Keratinocyte (primary cell): ENCODE results near the gene RNF148. TPM values are rescaled to one million over a fixed set of nuclear protein-coding genes. Genes with fewer than 3 reads are reported as not detected.

ENCODE experiments used
- DNase-seq: peaks from one replicate; pipeline ENCODE4 v3.0.0-alpha.2; 2011; ENCODE audit warnings: low read depth, missing footprints, low spot score
- FAIRE-seq: peaks from 2 replicates; lab custom pipeline; 2011; peaks lifted over from hg19 to GRCh38; lab: Jason Lieb, UNC
- H2AFZ ChIP-seq: 2 replicates; pipeline ENCODE4 v1.6.0; 2012; ENCODE audit warnings: low read length, control low read depth, inconsistent platforms; ENCODE audit not compliant: control insufficient read depth
- H3K27ac ChIP-seq: 2 replicates; pipeline ENCODE4 v1.5.1; 2011; ENCODE audit warnings: low read length; ENCODE audit not compliant: control insufficient read depth, insufficient read depth
- H3K27me3 ChIP-seq: 3 replicates; pipeline ENCODE4 v1.6.0; 2011; ENCODE audit warnings: low read length; ENCODE audit not compliant: control insufficient read depth, insufficient read depth; ENCODE audit errors: extremely low read depth
- H3K36me3 ChIP-seq, 2 experiments: 2 replicates in 1 of 2; 3 replicates in 1 of 2; pipeline ENCODE4 v1.5.1; 2011; ENCODE audit warnings: low read length in 2 of 2, mild to moderate bottlenecking in 1 of 2; ENCODE audit not compliant: control insufficient read depth in 2 of 2, insufficient read depth in 2 of 2; ENCODE audit errors: extremely low read depth in 1 of 2
- H3K4me1 ChIP-seq: 3 replicates; pipeline ENCODE4 v1.5.1; 2011; ENCODE audit warnings: low read length; ENCODE audit not compliant: control insufficient read depth, insufficient read depth; ENCODE audit errors: extremely low read depth
- H3K4me2 ChIP-seq: 3 replicates; pipeline ENCODE4 v1.6.0; 2011; ENCODE audit warnings: low read depth, low read length; ENCODE audit not compliant: control insufficient read depth, insufficient read depth; ENCODE audit errors: extremely low read depth
- H3K4me3 ChIP-seq, 3 experiments: fragments of 200-600 bp in 1 of 3; sonication (generic) in 1 of 3; 2 replicates in 2 of 3; 3 replicates in 1 of 3; pipeline ENCODE4 v1.5.1; 2011 to 2016; ENCODE audit warnings: low read length in 3 of 3, mild to moderate bottlenecking in 3 of 3, control low read depth in 2 of 3, inconsistent platforms in 1 of 3, low read depth in 1 of 3, mixed read lengths in 1 of 3, mixed run types in 1 of 3, moderate library complexity in 1 of 3; ENCODE audit not compliant: control insufficient read depth in 2 of 3, insufficient read depth in 2 of 3; ENCODE audit errors: extremely low read depth in 1 of 3
- H3K79me2 ChIP-seq: 2 replicates; pipeline ENCODE4 v1.6.0; 2012; ENCODE audit warnings: low read length; ENCODE audit not compliant: control insufficient read depth, insufficient read depth
- H3K9ac ChIP-seq: 3 replicates; pipeline ENCODE4 v1.6.0; 2011; ENCODE audit warnings: low read length; ENCODE audit not compliant: control insufficient read depth, insufficient read depth; ENCODE audit errors: extremely low read depth
- H3K9me1 ChIP-seq: 3 replicates; pipeline ENCODE4 v1.6.0; 2011; ENCODE audit warnings: low read length; ENCODE audit not compliant: control insufficient read depth, insufficient read depth; ENCODE audit errors: extremely low read depth
- H3K9me3 ChIP-seq: 2 replicates; pipeline ENCODE4 v1.5.1; 2012; ENCODE audit warnings: low read depth, low read length; ENCODE audit not compliant: control insufficient read depth
- H4K20me1 ChIP-seq: 3 replicates; pipeline ENCODE4 v1.6.0; 2011; ENCODE audit warnings: low read length; ENCODE audit not compliant: control insufficient read depth, insufficient read depth; ENCODE audit errors: extremely low read depth
- EZH2 ChIP-seq: IDR thresholded peaks from one replicate; pipeline ENCODE4 v1.6.1; 2012; ENCODE audit warnings: inconsistent platforms, mild to moderate bottlenecking, low read length, moderate library complexity
- dilution Hi-C: fragments of 300-500 bp; cut with MboI; formaldehyde crosslinking; loops from one replicate; pipeline ENCODE4 v1.7.0; 2020; ENCODE audit warnings: low sequenced_read_pairs; ENCODE audit not compliant: extremely low pct_ligation_motif_present
- polyA plus RNA-seq, 5 experiments: library from polyadenylated mRNA; depleted of rRNA in 3 of 5; stranded (reverse) in 3 of 5; stranded (forward) in 1 of 5; unstranded in 1 of 5; fragments of >200 nt; gene quantifications; 1 replicate in 1 of 5; 2 replicates in 3 of 5; 3 replicates in 1 of 5; pipeline versions ENCODE4 v1.2.1 to v1.2.3, GENCODE V29; 2011 to 2012; ENCODE audit warnings: missing spikeins in 2 of 5, low read depth in 1 of 5, low replicate concordance in 1 of 5
- TF ChIP-seq, protein P1 (sequence below), 3 experiments: IDR thresholded peaks in 1 of 3; conservative IDR thresholded peaks in 1 of 3; optimal IDR thresholded peaks in 1 of 3; 2 replicates in 2 of 3; 3 replicates in 1 of 3; pipeline versions ENCODE3 to v1.5.1; 2011; ENCODE audit warnings: low read length in 3 of 3, mild to moderate bottlenecking in 3 of 3, moderate library complexity in 2 of 3, control low read depth in 1 of 3, inconsistent platforms in 1 of 3; ENCODE audit not compliant: insufficient read depth in 2 of 3; ENCODE audit errors: extremely low read depth in 1 of 3

RNF148 gene
- polyA plus RNA-seq, 1 donor (not counting 4 experiments of a cell fraction or from before 2014, with no cell fraction given): not detected

DNA sequence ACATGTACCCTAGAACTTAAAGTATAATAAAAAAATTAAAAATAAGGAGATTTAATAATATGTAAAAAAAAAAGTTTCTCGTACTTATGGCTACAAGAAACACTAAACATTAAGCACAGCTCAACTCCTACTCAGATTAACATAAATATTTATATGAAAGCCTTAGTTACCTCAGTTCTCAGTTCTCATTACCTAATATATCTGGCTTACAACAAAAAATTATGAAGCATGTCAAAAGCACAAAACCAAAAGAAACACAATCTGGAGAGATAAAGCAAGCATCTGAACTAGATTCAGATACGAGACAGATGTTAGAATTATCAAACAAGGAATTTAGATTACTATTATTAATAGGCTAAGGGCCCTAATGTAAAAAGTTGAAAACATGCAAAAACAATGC, 43.9 kb downstream of the RNF148 start:
- TF ChIP-seq, protein P1, sequence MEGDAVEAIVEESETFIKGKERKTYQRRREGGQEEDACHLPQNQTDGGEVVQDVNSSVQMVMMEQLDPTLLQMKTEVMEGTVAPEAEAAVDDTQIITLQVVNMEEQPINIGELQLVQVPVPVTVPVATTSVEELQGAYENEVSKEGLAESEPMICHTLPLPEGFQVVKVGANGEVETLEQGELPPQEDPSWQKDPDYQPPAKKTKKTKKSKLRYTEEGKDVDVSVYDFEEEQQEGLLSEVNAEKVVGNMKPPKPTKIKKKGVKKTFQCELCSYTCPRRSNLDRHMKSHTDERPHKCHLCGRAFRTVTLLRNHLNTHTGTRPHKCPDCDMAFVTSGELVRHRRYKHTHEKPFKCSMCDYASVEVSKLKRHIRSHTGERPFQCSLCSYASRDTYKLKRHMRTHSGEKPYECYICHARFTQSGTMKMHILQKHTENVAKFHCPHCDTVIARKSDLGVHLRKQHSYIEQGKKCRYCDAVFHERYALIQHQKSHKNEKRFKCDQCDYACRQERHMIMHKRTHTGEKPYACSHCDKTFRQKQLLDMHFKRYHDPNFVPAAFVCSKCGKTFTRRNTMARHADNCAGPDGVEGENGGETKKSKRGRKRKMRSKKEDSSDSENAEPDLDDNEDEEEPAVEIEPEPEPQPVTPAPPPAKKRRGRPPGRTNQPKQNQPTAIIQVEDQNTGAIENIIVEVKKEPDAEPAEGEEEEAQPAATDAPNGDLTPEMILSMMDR (optimal IDR thresholded peaks at IDR 0.05 in 1 of 3, IDR thresholded peaks at IDR 0.05 in 1 of 3, conservative IDR thresholded peaks at IDR 0.05 in 1 of 3; ENCODE audit: extremely low read depth in 1 of 3, insufficient read depth in 2 of 3, low read length in 3 of 3): no peak
- no peak for TF ChIP-seq EZH2
- H3K36me3 ChIP-seq: no peaks in the 10 kb centered on the region
- H3K4me3 ChIP-seq: no peak overlapping the region
- H3K4me2 ChIP-seq: no peak overlapping the region
- H3K79me2 ChIP-seq: no peaks in the 10 kb centered on the region
- H4K20me1 ChIP-seq: no peaks in the 10 kb centered on the region
- H3K27ac ChIP-seq: no peak overlapping the region
- H3K9ac ChIP-seq: no peak overlapping the region
- FAIRE-seq (no peak), DNase-seq (no peak)
- H3K4me1 ChIP-seq: no peaks in the 10 kb centered on the region
- no peak overlapping the region for H2AFZ ChIP-seq
- H3K9me1 ChIP-seq: no peaks in the 10 kb centered on the region
- no peaks in the 10 kb centered on the region for H3K27me3 ChIP-seq
- dilution Hi-C loops: no loop called here
- no peaks in the 10 kb centered on the region for H3K9me3 ChIP-seq

DNA sequence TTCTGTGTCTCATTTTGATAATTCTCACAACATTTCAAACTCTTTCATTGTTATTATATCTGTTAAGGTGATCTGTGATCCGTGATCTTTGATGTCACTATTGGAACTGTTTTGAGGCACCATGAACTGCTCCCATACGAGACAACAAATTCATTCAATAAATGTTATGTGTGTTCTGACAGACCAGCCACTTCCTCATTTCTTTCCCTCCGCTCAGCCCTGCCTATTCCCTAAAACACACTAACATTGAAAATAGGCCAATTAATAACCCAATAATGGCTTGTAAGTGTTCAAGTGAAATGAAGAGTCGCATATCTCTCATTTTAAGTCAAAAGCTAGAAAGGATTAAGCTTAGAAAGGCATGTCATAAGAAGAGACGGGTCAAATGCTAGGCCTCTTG, 49.0 kb downstream of the RNF148 start:
- no peaks in the 10 kb centered on the region for H3K79me2 ChIP-seq
- no peak overlapping the region for H3K4me2 ChIP-seq
- DNase-seq: no peak
- no peaks in the 10 kb centered on the region for H3K27me3 ChIP-seq
- no peak for TF ChIP-seq EZH2
- TF ChIP-seq, protein P1 (optimal IDR thresholded peaks at IDR 0.05 in 1 of 3, IDR thresholded peaks at IDR 0.05 in 1 of 3, conservative IDR thresholded peaks at IDR 0.05 in 1 of 3; ENCODE audit: extremely low read depth in 1 of 3, insufficient read depth in 2 of 3, low read length in 3 of 3): no peak
- no peak overlapping the region for H3K4me3 ChIP-seq
- no peaks in the 10 kb centered on the region for H3K4me1 ChIP-seq
- no peak overlapping the region for H3K27ac ChIP-seq
- H4K20me1 ChIP-seq: no peaks in the 10 kb centered on the region
- no peak for FAIRE-seq
- H2AFZ ChIP-seq: no peak overlapping the region
- H3K9ac ChIP-seq: no peak overlapping the region
- H3K36me3 ChIP-seq: no peaks in the 10 kb centered on the region
- dilution Hi-C loops: no loop called here
- no peaks in the 10 kb centered on the region for H3K9me3 ChIP-seq
- H3K9me1 ChIP-seq: no peaks in the 10 kb centered on the region
